ENCODE results near the gene TNNT2.

The TNNT2 gene

DNA sequence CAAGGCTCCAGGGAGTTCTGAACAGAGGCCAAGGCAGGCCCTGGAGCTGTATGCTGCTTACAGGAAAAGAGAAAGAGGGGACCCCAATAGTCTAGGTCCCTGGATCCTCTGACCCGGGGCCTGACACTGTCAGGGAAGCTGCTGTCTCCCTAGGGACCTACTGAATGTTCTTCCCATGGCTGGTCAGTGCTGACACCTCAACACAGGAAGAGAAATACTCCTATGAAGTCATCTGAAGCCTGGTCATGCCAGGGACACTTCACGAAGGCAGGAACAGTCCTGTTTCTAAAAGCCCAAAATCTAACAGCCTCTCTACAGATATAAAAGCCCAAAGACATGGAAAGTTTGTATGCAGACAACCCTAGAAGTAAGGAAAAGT lies 23.4 kb upstream of the TNNT2 start:
- DNase-seq: no peak

DNA sequence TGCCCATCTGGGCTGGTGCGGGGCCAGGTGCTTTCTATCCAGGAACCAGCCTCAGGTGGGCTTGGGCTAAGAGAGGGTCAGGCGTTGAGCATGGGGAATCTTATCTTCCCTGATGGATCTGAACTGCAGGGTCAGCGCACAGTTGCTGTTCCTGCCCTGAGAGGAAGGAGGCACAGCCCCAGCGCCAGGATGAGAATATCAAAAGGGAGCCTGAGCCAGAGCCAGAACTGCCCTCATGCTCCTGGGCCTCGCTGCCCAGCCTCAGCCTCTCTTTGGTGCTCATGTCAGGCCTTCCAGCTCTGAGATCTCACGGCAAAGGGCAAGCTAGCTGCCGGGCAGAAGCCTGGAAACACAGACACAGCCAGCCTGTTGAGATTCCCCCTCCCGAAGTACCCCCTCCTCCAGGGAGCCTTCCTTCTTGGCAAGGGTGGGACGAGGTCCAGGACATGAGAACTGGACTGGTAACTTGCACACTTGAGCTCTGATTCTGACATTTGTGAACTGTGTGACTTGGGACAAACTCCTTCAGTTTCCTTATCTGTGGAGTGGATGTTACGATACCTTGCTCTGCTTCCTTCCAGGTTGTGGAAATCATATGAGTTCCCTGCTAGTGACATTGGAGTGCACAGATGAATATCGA lies 22.9 kb upstream of the TNNT2 start:
- DNase-seq: no peak

DNA sequence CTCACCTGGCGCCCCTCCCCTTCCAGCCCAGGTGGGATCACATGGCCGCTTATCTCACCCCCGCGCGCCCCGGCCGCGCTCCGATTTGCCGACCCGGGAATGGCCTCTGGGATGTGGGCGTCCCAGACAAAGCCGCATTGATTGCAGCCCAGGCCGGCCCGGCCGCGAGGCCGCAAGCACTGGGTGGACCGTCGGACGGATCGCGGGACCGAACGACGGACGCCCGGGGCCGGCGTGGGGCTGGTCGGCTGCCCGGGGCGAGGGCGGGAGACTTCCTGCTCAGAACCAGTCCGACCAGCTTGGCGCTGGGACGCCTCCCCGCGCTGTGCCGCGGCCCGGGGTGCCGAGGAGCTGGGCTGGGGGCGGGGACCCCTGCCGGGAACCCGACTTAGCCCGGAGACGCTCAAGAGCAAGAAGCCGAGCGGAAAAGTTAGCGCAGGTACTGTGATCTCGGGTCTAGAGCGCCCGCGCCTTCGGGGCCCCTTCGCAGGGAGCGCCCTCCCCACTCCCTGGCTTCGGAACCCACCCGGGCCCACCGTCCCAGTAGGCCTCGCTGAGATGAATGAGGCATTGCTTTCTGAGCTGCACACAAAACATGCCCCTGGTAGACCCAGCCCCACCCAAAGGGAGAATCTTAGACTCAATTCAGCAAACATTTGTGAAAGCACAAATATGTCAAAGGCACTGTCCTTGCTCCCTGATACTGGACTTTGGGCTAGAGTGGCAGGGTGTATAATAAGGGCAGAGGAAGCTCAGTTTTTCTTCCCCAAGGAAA lies 22.1 kb upstream of the TNNT2 start:
- no peak for DNase-seq

DNA sequence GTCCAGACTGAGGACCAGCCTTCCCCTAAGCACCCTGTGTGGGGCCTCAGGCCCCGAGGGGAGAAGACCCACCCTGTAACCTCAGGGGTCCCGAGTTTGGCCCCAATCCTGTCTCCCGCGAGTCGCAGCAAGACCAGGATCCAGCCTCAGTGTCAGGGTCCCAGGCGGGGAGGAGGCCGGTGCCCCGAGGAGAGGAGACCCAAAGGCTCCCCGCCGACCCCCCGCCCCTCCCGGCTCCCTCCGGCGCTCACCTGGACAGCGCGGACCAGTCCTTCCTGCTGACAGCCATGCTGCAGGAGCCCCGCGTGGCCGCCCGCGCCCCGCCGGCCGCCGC lies 21.5 kb upstream of the TNNT2 start, which contains the start of gene LAD1:
Gene LAD1, minus strand, starts transcription at position 307 of the 334 bp plus-strand sequence. Its CDS starts 18 bp downstream, at position 289.
- no peak for DNase-seq

DNA sequence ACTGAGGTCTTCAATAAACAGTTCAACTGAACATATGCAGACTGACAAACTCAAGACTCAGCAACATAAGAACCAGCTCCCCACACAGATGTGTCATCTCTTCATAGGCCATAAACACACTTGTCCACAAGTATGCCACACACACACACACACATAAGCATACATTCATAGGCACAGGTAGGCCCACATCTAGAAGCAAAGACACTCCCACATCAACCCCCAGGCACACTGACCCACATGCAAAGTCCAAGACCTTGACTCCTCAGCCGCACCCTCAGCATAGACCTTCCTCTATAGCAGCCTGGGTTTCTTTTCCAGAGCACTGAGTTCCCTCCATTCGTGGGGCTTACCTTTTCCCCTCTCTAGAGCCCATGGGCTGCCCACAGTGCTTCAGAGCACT lies 20.2 kb upstream of the TNNT2 start:
- DNase-seq: no peak

DNA sequence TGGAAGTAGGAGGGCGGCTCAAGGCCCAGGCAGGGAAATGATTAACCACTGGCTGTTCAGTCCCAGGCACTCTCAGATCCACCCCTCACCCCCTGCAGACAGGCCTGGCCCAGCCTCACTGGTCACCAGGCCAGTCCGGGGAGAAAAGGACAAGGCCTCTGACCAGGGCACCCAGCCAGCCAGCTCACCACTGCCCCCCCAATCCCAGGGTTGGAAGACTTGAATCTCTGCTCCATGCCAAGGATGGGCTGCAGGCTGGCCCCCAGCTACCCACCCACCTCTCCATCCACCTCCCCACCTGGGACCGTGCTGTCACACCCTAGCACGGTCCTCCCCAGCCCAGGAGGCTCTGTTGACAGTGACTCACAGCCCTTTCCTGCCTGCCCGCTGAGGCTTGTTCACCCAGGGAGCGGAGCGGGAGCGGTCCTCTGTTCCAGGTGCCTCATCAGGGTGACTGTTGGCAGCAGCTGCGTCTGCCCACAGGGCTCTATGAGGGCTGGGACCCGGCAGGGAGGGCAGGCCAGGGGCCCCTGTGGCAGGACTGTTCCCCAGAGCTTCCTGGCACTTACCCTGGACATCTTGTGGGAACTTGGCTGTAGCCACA lies 19.5 kb upstream of the TNNT2 start:
- no peak for DNase-seq

DNA sequence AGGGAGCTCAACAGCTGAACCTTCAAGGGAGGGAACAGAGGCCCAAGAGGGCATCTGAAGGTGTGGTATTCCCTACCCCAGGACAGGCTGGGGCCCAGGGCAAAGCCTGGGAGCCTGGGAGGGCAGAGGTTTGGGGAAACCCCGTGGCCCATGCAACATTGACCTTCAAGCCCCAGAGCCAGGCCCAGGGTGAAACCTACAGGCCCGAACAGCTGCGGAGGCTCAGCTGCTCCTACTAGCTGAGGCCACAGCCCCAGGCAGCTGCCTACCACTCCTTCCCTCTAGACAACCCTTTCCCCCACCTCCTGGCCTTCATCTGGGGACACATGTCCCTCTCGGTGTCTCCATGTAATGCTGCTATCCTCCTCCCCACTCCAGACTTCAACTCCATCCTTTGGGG lies 18.5 kb upstream of the TNNT2 start:
- no peak for DNase-seq

DNA sequence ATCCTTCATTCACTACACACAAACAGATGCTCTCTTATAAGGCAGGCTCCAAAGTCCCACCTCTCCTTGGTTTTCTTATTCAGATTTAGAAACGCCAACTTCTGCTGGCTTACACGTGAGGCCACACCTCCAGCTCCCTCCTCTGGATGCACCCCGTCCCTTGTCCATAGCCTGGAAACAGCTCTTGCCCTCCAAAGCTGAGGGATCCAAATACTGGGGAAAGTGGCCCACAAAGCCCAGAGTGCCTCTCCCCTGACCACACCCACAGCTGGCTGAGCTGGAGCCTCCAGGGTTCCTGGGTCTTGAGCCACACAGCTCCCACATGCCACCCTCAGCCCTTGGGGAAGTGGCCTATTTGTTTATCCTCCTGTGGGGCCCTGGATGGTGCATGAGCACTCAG lies 17.1 kb upstream of the TNNT2 start:
- DNase-seq: no peak

DNA sequence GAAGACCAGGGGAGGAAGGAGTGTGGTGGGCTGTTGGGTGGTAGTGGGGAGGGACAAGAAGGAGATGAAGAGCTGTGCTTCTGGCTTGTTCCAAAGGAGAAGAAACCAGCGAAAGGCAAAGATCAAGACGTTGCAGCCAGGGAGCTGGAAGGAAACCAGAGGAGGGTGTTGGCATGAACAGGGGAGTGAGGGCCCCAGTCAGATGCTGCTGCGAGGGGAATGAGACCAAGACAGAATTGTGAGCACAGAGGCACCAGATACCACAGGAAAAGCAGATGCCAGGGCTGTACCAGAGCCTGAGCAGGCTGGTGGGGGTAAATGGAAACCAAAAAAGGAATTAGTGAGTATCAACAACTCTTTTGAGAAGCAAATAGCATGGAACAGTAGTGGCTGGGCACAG lies 15.6 kb upstream of the TNNT2 start:
- DNase-seq: no peak

DNA sequence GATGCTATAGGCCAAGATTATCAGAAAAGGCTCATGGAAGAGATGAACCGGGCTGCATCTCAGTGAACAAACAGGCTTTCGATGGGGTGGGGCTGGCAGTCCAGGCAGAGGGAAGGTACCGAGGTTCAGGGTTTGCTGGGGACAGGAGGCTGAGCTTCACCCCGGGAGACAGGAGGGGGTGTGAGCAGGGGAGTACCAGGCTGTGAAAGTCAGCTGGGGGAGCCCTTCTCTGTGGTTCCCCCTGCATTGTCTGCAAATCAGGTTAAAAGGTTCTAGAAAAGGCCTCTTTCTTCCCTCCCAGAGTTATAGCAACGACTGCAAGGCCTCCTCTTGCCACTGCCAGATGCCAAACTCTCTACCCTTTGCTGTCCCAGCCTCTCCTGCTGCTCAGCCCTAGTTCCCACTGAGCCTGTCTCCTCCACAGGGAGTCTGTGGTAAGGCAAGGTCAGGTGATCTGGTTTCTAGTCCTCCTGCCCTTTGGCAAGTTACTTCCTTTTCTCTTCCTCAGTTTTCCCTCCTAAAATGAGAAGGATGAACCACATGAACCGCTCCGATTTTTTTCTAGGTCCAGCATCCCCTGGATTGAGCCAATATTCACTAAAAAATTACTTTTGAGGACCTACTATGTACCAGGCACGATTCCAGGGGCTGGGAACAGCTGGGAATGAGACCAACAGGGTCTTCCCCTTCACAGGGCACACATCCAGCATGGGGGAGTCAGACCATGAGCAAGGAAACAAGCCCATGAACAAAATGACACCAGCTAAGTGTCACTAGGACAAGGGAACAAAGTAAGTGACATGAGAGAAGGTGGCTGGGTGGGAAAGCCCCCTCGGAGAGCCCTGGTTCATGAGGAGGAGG lies 14.4 kb upstream of the TNNT2 start:
- DNase-seq: no peak

DNA sequence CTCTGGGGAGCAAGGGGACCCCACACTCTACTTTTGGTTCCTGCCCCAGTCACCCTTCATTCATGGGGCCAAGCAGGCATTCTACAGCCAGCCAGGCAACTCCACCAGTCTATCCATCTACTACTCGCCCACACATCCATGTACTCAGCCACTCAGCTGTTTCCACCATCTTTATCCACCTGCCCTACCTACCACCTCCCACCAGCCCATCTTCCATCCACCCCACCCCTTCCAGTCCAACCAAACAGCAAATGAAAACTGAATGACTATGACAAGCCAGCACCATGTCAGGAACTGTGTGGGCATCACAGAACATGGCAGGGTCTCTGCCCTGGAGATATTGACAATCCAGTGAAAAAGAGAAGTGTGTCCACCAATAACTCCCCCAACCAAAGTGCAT lies 13.7 kb upstream of the TNNT2 start:
- DNase-seq: no peak

DNA sequence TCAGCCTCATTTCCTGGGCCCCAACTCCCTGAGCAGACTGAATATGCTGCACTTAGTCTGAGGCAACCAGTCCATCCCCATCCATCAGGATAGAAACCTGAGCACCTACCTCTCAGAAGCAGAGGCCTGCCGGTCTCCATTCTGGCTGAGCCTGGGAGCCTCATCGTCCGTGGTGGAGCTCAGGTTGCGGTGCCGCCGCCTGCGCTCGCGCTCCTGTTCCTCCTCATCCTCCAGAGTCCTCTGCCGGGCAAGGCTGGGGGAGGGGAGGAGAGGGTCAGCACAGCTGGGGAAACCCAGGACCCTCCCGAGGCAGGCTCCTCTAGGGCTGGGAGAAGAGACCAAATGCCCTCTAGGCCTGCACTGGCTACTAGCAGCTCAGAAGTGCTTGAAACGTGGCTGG lies 11.6 kb upstream of the TNNT2 start:
- no peak for DNase-seq

DNA sequence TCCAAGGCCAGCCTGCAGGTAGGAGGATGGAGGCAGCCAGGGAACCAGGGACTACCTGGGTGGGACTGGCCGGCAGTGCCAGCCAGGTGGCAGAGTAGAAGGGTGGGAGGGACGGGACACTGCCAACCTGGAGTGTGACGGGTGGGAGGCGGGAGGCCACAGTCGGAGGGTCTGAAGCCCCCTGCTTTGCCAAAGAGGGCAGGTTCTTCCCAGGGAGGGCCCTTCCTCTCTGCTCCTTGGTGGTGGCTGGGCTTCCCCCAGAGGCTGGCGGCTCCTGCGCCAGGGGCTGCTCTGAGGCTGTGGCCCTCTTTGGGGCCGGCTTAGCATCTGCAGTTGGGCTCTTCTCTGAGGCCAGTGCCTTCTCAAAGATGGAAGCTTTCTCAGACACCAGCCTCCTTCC lies 8.7 kb upstream of the TNNT2 start:
- no peak for DNase-seq

DNA sequence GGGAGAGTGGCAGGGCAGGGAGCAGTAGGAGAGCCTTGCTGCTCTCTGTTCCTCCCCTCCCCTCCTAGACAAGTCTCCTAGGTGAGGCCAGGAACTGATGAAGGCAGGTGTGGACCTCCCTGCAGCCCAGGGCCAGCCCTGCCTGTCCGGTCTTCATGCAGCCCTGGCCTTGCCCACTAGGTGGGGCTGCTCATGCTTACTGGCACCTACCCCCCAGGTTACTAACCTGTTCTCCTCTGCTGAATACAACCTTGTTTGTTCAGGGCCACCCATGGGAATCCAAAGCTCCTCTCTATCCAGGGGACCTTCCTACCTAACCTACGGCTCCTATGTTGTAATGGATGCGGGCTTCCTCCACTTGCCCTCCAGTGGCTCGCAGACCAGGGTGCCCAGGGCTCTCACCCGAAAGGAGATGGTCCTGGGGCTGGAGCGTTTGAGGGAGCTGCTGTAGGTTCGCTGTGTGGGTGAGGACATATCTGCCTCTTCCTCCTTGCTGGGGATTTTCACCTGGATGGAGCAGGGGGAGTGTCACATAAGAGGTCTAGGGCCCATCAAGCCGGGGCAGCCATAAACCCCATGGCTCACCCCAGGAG lies 7.9 kb upstream of the TNNT2 start:
- DNase-seq: no peak

DNA sequence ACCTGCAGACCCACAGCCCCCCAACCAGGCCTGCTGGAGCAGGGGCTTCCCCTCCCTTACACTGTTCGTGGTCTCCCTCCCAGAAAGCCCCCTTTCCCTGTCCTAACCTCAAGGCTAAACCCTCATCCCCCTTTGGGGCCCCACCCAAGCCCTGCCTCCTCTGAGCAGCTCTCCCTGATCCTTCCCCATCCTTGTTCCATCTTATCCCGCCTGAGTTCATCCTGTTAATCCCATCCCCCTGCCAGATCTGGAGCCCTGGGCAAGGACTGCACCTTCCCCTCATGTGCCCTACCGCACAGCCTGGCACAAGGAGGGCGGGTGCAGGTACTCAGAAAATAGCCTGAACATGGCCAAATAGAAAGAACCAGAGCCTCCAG lies 6.9 kb upstream of the TNNT2 start:
- DNase-seq: no peak

DNA sequence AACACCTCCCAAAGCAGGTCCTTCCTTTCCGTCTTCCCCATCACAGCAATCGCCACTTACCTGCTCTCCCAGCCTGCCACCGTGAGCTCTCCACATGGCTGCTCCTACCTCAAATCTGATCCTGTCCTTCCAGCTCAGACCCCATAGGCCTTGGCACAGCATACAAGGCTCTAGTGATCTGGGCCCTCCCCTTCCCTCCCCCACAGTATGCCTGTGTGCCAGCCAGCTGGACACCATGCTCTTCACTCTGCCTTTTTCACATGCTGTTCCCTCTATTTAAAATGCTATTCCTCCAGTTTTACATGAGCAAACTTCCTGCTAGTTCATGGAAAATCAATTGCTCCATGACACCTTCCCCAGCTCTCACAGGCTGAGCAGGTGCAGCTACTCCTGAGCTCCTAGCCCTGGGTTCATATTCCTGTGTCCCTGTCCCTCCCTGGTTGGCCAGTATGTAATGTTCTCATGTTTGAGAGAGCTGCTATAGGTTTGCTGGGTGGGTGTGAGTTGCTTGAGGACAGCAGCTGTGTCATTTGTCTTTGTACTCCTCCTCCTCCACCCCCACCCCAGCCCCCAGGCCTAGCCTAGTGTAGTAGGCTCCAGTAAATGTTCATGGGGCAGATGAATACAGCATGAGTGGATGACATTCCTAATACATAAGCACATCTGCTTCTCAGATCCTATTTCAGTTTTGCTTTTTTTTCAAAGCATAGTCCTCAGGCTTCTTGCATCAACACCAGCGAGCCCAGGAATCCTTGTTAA lies 6.3 kb upstream of the TNNT2 start:
- DNase-seq: no peak

DNA sequence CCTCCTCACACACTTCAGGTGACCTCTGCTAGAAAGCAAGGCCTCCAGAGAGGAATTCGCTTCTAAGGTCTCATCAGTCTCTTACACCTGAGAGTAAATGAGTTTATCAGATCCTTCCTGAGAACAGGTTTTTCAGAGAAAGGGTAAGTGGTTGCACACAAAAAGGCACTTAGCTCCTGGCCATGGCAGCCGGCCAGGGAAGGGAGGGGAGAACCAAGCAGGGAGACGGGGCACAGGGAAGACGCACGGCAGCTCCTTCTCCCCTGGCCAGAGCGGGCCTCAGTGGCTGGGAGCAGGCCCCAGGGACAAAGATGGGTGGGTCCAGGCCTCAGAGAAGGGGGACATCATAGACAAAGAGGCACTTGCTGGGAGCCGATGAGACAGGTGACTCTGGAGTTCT lies 3.6 kb upstream of the TNNT2 start:
- no peak for DNase-seq

DNA sequence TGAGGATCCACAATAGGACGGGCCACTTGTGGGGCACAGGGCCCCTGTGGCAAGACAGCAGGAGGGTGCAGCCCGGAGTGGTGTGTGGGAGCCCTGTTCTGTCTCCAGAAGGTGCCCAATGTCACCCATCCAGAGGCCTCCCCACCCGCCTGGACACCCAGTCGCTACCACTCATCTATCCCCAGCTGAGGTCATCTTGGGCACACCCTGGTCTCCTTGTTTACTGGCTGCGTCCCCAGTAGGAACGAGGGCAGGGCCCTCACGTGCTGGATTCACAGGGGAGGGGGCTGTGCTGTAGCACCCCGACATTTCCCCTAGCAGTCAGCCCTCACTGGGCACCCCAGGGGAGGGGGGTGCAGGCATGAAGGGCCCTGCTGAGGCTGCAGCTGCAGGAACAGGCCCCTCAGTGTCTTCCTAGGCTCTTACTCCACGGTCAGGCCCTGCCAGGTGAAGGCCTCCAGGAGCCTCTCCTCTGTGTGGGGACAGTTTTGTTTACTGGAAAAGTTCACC lies 2.3 kb upstream of the TNNT2 start:
- no peak for DNase-seq

DNA sequence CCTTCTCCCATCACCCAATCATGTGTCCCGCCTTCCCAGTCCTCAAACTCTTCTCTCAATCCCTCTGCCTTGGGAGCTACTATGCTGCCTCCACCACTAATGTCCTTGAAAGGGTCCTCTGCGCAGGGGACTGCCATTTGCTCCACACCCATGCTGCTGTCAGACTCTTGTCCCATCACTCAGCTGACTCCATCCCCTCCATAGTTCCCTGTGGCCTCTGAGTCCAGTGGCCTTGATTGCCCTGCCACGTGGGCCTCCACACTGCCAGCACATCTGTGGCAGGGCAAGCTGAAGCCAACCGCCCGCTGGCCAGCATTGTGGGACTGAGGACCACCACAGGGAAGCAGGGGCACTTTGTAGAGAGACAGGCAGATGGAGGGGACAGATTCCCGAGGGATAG lies 1.3 kb upstream of the TNNT2 start:
- DNase-seq: no peak

DNA sequence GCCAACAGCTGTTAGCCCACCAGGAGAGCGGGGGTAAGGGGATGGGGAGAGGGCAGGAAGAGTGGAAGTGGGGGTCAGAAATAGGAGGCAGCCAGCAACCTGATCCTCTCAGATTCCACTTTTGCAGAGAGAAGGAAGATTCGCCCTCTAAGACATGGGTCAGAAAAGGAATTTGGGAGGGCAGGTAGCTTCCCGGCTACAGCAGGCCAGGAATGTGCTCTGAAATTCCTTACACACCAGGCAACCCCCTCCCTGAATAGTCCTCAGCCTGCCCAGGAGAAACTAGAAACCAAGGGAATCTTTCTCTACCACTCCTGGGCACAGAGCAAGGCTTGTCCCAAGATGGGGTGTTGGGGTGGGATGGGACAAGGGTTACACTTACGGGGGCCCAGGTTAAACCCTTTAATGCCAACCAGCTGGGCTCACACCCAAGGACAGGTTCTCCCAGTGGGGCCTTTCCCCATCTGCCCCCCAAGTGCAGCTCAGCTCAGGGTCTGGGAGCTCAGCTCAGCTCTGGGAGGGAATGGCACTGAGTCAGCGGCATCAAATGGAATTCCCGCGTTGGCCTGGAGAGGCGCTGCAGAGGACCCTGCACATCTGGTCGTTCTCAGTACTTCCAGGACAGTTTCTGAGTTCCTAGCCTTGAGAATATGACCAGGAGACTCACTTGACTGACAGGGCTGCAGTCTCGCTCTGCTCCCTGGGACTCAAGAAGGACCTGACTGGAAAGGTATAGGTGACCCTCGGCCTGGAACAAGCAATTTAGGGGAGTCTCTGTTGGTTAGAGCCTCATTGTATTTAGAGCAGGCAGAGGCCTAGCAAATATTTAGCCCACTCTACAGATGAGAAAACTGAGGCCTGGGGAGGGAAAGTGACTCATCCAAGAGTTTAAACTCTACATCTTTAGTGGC lies 761 bp downstream of the TNNT2 start:
- no peak for DNase-seq

DNA sequence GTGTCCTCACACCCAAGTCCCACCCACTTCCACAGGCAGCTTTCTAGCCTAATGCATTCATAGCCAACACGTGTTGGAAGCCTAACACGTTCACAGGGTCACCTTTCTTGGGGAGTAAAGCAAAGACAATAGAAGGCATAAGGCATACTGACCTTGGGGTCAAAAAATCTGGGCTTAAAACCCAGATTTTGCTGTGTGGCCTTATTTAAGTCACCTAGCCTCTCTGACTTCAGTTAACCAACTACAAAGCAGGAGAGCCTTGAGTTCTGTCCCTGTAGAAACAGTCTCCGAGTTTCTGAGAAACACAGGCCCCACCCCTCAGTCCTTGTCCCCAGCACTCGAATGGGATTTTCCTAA lies 1.4 kb downstream of the TNNT2 start:
- DNase-seq: no peak

Measured in GF-D8 (cell line).